GM12878 (cell line): ENCODE measurements around the gene SCLT1. TPM values are rescaled to one million over a fixed set of nuclear protein-coding genes. Genes with fewer than 3 reads are reported as not detected.

Experiments used
- ATAC-seq: fragments of 200-7000 bp; cut with Tn5 transposase; 3 replicates; pipeline ENCODE4 v1.9.1; 2020; ENCODE audit warnings: mild to moderate bottlenecking, moderate library complexity
- BruUV-seq: library from RNA; stranded (reverse); fragments of 400-500 nt; replicated peaks from 2 replicates; lab custom pipeline; 2021; lab: Mats Ljungman, UMichigan
- CTCF ChIA-PET: fragments of 300-600 bp; sonication (Branson Sonifier 250); formaldehyde crosslinking; extraction: SDS; loops from one replicate; lab custom pipeline; 2021; ENCODE audit warnings: inconsistent platforms; lab: Yijun Ruan, JAX
- POLR2A ChIA-PET: fragments of 350-600 bp; formaldehyde crosslinking; extraction: SDS; loops from one replicate; lab custom pipeline; 2021; ENCODE audit warnings: inconsistent platforms; lab: Charles Lee
- RAD21 ChIA-PET: fragments of 300-600 bp; sonication (Branson Sonifier 250); formaldehyde crosslinking; loops from one replicate; lab custom pipeline; 2023; ENCODE audit warnings: antibody characterized with exemption; ENCODE audit not compliant: unreplicated experiment; lab: Charles Lee
- SMC1A ChIA-PET: fragments of 300-600 bp; sonication (Branson Sonifier 250); formaldehyde crosslinking; loops from one replicate; lab custom pipeline; 2023; ENCODE audit not compliant: unreplicated experiment, uncharacterized antibody; lab: Charles Lee
- DNase-seq: peaks from one replicate; pipeline ENCODE4 v3.0.0-alpha.2; 2011; ENCODE audit warnings: low read depth, low spot score
- FAIRE-seq: peaks from 3 replicates; lab custom pipeline; 2011; peaks lifted over from hg19 to GRCh38; lab: Jason Lieb, UNC
- H2AFZ ChIP-seq: 2 replicates; pipeline ENCODE4 v1.6.0; 2011; ENCODE audit warnings: low read depth, low read length, control low read depth; ENCODE audit not compliant: control insufficient read depth
- H3K27ac ChIP-seq: 2 replicates; pipeline ENCODE4 v1.5.1; 2011; ENCODE audit warnings: control low read depth; ENCODE audit not compliant: control insufficient read depth, insufficient read depth
- H3K27me3 ChIP-seq, 2 experiments: replicated peaks in 1 of 2; 2 replicates each; pipeline versions ENCODE4 v1.6.0 to v1.6.1; 2011; ENCODE audit warnings: low read length in 1 of 2; ENCODE audit not compliant: control insufficient read depth in 2 of 2, insufficient read depth in 2 of 2
- H3K36me3 ChIP-seq, 2 experiments: 2 replicates each; pipeline ENCODE4 v1.5.1; 2011; ENCODE audit warnings: low read length in 1 of 2; ENCODE audit not compliant: control insufficient read depth in 2 of 2, insufficient read depth in 2 of 2
- H3K4me1 ChIP-seq: 2 replicates; pipeline ENCODE4 v1.6.1; 2011; ENCODE audit warnings: mild to moderate bottlenecking, low read length, moderate library complexity, mixed read lengths; ENCODE audit not compliant: control insufficient read depth, insufficient read depth
- H3K4me2 ChIP-seq: 2 replicates; pipeline ENCODE4 v1.6.0; 2011; ENCODE audit warnings: control low read depth; ENCODE audit not compliant: control insufficient read depth, insufficient read depth
- H3K4me3 ChIP-seq: fragments of 200-600 bp; sonication (generic); 2 replicates; pipeline ENCODE4 v1.5.1; 2016
- H3K79me2 ChIP-seq: 2 replicates; pipeline ENCODE4 v1.6.0; 2011; ENCODE audit warnings: low read length; ENCODE audit not compliant: control insufficient read depth, insufficient read depth
- H3K9ac ChIP-seq: 2 replicates; pipeline ENCODE4 v1.8.0; 2011; ENCODE audit warnings: low read length, control low read depth, mixed read lengths; ENCODE audit not compliant: control insufficient read depth, insufficient read depth
- H3K9me3 ChIP-seq: replicated peaks from 3 replicates; pipeline ENCODE4 v1.5.1; 2011; ENCODE audit warnings: mild to moderate bottlenecking, low read length; ENCODE audit not compliant: control insufficient read depth, insufficient read depth
- H4K20me1 ChIP-seq: 2 replicates; pipeline ENCODE4 v1.6.0; 2011; ENCODE audit not compliant: control insufficient read depth, insufficient read depth
- EED ChIP-seq: sonication (generic); IDR thresholded peaks from 2 replicates; pipeline ENCODE4 v1.6.1; 2016; ENCODE audit warnings: antibody characterized with exemption, low read depth
- FOXK2 ChIP-seq: fragments of 450-650 bp; IDR thresholded peaks from 2 replicates; pipeline ENCODE4 v1.6.1; 2017; ENCODE audit warnings: mild to moderate bottlenecking, moderate library complexity
- HDAC2 ChIP-seq: fragments of 200-600 bp; sonication (generic); IDR thresholded peaks from 2 replicates; pipeline ENCODE4 v1.6.1; 2017
- HDGF ChIP-seq: fragments of 450-650 bp; IDR thresholded peaks from 2 replicates; pipeline ENCODE4 v1.6.1; 2016; ENCODE audit warnings: antibody characterized with exemption
- MYC ChIP-seq: IDR thresholded peaks from 2 replicates; pipeline ENCODE4 v1.6.1; 2011; ENCODE audit warnings: mild to moderate bottlenecking, low read length, moderate library complexity, inconsistent platforms; ENCODE audit not compliant: insufficient read depth, insufficient replicate concordance, insufficient read length, severe bottlenecking
- NR2F1 ChIP-seq: fragments of 450-650 bp; conservative IDR thresholded peaks from 2 replicates; pipeline ENCODE4 v1.6.1; 2017; ENCODE audit warnings: mild to moderate bottlenecking
- PAX5 ChIP-seq: IDR thresholded peaks from 2 replicates; pipeline ENCODE4 v1.6.1; 2011; ENCODE audit warnings: low read depth, low read length, borderline replicate concordance
- PBX3 ChIP-seq: IDR thresholded peaks from 2 replicates; pipeline ENCODE4 v1.6.1; 2011; ENCODE audit warnings: mild to moderate bottlenecking, low read depth, low read length, moderate library complexity; ENCODE audit not compliant: insufficient replicate concordance
- PKNOX1 ChIP-seq: fragments of 450-650 bp; IDR thresholded peaks from 2 replicates; pipeline ENCODE4 v1.6.1; 2016; ENCODE audit warnings: mild to moderate bottlenecking
- SIN3A ChIP-seq: IDR thresholded peaks from 2 replicates; pipeline ENCODE4 v1.6.1; 2012; ENCODE audit warnings: low read depth, low read length, improper control_type of control experiment
- SIX5 ChIP-seq: IDR thresholded peaks from 2 replicates; pipeline ENCODE4 v1.6.1; 2011; ENCODE audit warnings: mild to moderate bottlenecking, low read depth, low read length, moderate library complexity; ENCODE audit not compliant: severe bottlenecking
- SMAD5 ChIP-seq: IDR thresholded peaks from 2 replicates; pipeline ENCODE4 v1.6.1; 2016; ENCODE audit warnings: antibody characterized with exemption, low read depth
- STAT1 ChIP-seq: fragments of 450-650 bp; conservative IDR thresholded peaks from 2 replicates; pipeline ENCODE4 v1.6.1; 2014; ENCODE audit warnings: antibody characterized with exemption, mild to moderate bottlenecking
- ZBTB33 ChIP-seq: fragments of 450-650 bp; IDR thresholded peaks from 2 replicates; pipeline ENCODE4 v1.6.1; 2017; ENCODE audit warnings: mild to moderate bottlenecking
- ZBTB4 ChIP-seq: fragments of 450-650 bp; formaldehyde crosslinking; IDR thresholded peaks from 2 replicates; pipeline ENCODE4 v1.4.0; 2022; ENCODE audit warnings: mild to moderate bottlenecking, moderate library complexity
- ZNF207 ChIP-seq: fragments of 450-650 bp; IDR thresholded peaks from 2 replicates; pipeline ENCODE4 v1.6.1; 2014; ENCODE audit warnings: antibody characterized with exemption, mild to moderate bottlenecking, borderline replicate concordance
- ZNF384 ChIP-seq: IDR thresholded peaks from 2 replicates; pipeline ENCODE4 v1.6.1; 2012; ENCODE audit warnings: low read depth, mild to moderate bottlenecking, low read length, improper control_type of control experiment, borderline replicate concordance
- WGBS: methylation state at CpG from one replicate; pipeline ENCODE4 v1.1.6; 2016; ENCODE audit warnings: low lambda C conversion rate; ENCODE audit not compliant: insufficient replicate concordance, insufficient coverage; ENCODE audit errors: missing lambda C conversion rate; 5-methylcytosine and 5-hydroxymethylcytosine counted together
- in situ Hi-C: fragments of 300-500 bp; cut with MboI; formaldehyde crosslinking; loops from 9 replicates; pipeline ENCODE4 v1.14.3; 2018; ENCODE audit warnings: mixed read lengths
- intact Hi-C: fragments of 100-400 bp; cut with micrococcal nuclease; formaldehyde crosslinking; loops from one replicate; pipeline ENCODE4 v1.14.2; 2022; ENCODE audit not compliant: unreplicated experiment
- polyA plus RNA-seq, 11 experiments: library from polyadenylated mRNA; depleted of rRNA in 4 of 11; unstranded in 6 of 11; stranded (reverse) in 5 of 11; fragments of >200 nt; fragmentation: Nextera tagmentation in 4 of 11; fragmentation: Illumina TruSeq in 1 of 11; extraction: Ambion mirVana in 4 of 11; extraction: Trizol in 1 of 11; gene quantifications; 1 replicate in 1 of 11; 2 replicates in 10 of 11; pipeline versions ENCODE4 v1.2.1 to v1.2.3, GENCODE V29; 2011 to 2016; ENCODE audit warnings: inconsistent platforms in 2 of 11, missing spikeins in 2 of 11, low read depth in 1 of 11
- total RNA-seq, 4 experiments: library from RNA; depleted of rRNA in 3 of 4; stranded (reverse); fragments of >200 nt in 3 of 4; fragmentation: Illumina TruSeq in 1 of 4; extraction: Trizol in 1 of 4; gene quantifications; 2 replicates each; pipeline versions ENCODE4 v1.2.1 to v1.2.3, GENCODE V29; 2013 to 2021

The SCLT1 gene
- total and polyA plus RNA-seq, 10 of the 15 experiments (the other 5 are each of a cell fraction or from before 2014, with no cell fraction given): 7.8 to 31.4 (median 19.6) TPM

- H3K4me3 ChIP-seq: no peak overlapping the region
- H3K4me1 ChIP-seq: peaks cover 35% of the 10 kb centered on the region
- peak overlapping the region; percentile 76 for H2AFZ ChIP-seq
- H3K27me3 ChIP-seq: no peaks in the 10 kb centered on the region
- ChIA-PET RAD21 (interaction anchor here (1.6 to 5.1 kb wide), 3 partner anchors 104 to 178 kb away, joined by 6 to 25 read pairs (median 11); partner anchors contain the start of genes C4orf33 and SCLT1), SMC1A (interaction anchor here (1.2 to 2.7 kb wide), 5 partner anchors 11 to 89 kb away, joined by 3 to 11 read pairs (median 3); no protein-coding TSS in a partner anchor), POLR2A (interaction anchor here (1.2 to 2.3 kb wide), 2 partner anchors 88 to 177 kb away, joined by 4 to 7 read pairs; partner anchors contain the start of gene SCLT1), CTCF (interaction anchor here (1.2 to 1.4 kb wide), 2 partner anchors 53 to 97 kb away, joined by 3 to 4 read pairs; no protein-coding TSS in a partner anchor)
- no peaks in the 10 kb centered on the region for H3K79me2 ChIP-seq
- H3K36me3 ChIP-seq: no peaks in the 10 kb centered on the region
- peak overlapping the region; percentile 86 for H3K27ac ChIP-seq
- peak overlapping the region; percentile 77 for H3K4me2 ChIP-seq
- FAIRE-seq (peak; percentile 64), ATAC-seq (peak; percentile 94), DNase-seq (peak; percentile 84)
- BruUV-seq: no TSS peak
- intact Hi-C loops (loop anchor here (1.0 kb wide), 1 partner anchor 176 kb away; the partner anchor contains the start of gene SCLT1), in situ Hi-C loops (no loop called here)
- peak overlapping the region; percentile 40; the same call in 1 of the 2 replicates for H3K9ac ChIP-seq
- no peaks in the 10 kb centered on the region for H4K20me1 ChIP-seq
- H3K9me3 ChIP-seq: no peaks in the 10 kb centered on the region; the same call in none of the 3 replicates
- 2% methylated on average over 6 of the region's 6 CpGs for WGBS
- TF ChIP-seq STAT1: no peak
- TF ChIP-seq PAX5: peak; percentile 58; the same call in 1 of the 2 replicates
- TF ChIP-seq HDAC2: no peak
- TF ChIP-seq ZBTB4: no peak
- TF ChIP-seq SIN3A: no peak
- peak; percentile 69 for TF ChIP-seq PKNOX1
- TF ChIP-seq SIX5: no peak
- no peak for TF ChIP-seq ZNF384
- no peak for TF ChIP-seq SMAD5
- no peak for TF ChIP-seq FOXK2
- 0 out of 2 replicates have a peak, but pooled peaks have one; percentile 13 for TF ChIP-seq EED
- TF ChIP-seq ZNF207: no peak
- TF ChIP-seq MYC: no peak
- peak; percentile 19 for TF ChIP-seq PBX3
- TF ChIP-seq HDGF: peak; percentile 64; the same call in 1 of the 2 replicates
- TF ChIP-seq NR2F1: peak; percentile 82
- no peak for TF ChIP-seq ZBTB33
These were observed 176.5 kb downstream of the SCLT1 start for GRCh38 chr4:128916832-128917231.
